ENCODE results near the gene RNASE9.

DNA sequence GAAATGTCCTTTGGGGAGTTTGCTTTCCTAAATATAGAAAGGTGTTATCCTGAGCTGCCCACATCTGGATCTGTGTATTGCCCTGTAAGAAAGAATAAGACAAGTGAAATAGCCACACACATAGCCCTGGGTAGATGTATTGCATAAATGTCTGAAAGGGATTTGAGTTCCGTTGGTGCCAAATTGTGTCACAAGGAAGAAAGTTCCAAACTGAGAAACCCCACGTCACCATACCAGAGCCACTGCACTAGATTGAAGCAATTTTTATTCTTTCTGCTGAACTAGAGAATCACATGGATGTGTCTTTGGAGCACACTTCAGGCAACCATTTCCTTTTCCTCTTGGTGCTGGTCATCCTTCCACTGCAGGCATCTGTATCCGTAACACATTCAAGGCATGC lies 5.0 kb downstream of the RNASE9 start:
- no peak for TF ChIP-seq NR2C1 (IDR thresholded peaks at IDR 0.05)
- no peak for TF ChIP-seq NR2C1 (tag; IDR thresholded peaks at IDR 0.05)
- TF ChIP-seq, protein P1, sequence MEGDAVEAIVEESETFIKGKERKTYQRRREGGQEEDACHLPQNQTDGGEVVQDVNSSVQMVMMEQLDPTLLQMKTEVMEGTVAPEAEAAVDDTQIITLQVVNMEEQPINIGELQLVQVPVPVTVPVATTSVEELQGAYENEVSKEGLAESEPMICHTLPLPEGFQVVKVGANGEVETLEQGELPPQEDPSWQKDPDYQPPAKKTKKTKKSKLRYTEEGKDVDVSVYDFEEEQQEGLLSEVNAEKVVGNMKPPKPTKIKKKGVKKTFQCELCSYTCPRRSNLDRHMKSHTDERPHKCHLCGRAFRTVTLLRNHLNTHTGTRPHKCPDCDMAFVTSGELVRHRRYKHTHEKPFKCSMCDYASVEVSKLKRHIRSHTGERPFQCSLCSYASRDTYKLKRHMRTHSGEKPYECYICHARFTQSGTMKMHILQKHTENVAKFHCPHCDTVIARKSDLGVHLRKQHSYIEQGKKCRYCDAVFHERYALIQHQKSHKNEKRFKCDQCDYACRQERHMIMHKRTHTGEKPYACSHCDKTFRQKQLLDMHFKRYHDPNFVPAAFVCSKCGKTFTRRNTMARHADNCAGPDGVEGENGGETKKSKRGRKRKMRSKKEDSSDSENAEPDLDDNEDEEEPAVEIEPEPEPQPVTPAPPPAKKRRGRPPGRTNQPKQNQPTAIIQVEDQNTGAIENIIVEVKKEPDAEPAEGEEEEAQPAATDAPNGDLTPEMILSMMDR (IDR thresholded peaks at IDR 0.05 in 2 of 3, conservative IDR thresholded peaks at IDR 0.05 in 1 of 3; ENCODE audit: insufficient read depth in 2 of 3, low read depth in 1 of 3, low read length in 3 of 3), result no peak
- TF ChIP-seq NFYB (IDR thresholded peaks at IDR 0.05; ENCODE audit: extremely low read depth, insufficient read length), result no peak
- TF ChIP-seq, protein P2, sequence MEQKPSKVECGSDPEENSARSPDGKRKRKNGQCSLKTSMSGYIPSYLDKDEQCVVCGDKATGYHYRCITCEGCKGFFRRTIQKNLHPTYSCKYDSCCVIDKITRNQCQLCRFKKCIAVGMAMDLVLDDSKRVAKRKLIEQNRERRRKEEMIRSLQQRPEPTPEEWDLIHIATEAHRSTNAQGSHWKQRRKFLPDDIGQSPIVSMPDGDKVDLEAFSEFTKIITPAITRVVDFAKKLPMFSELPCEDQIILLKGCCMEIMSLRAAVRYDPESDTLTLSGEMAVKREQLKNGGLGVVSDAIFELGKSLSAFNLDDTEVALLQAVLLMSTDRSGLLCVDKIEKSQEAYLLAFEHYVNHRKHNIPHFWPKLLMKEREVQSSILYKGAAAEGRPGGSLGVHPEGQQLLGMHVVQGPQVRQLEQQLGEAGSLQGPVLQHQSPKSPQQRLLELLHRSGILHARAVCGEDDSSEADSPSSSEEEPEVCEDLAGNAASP (IDR thresholded peaks at IDR 0.05), result no peak
- TF ChIP-seq HNRNPUL1 (IDR thresholded peaks at IDR 0.05; ENCODE audit: low read length), result no peak
- TF ChIP-seq, protein P3, sequence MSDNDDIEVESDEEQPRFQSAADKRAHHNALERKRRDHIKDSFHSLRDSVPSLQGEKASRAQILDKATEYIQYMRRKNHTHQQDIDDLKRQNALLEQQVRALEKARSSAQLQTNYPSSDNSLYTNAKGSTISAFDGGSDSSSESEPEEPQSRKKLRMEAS (CRISPR knock-in tag; IDR thresholded peaks at IDR 0.05), result no peak
- TF ChIP-seq POLR2AphosphoS5 (IDR thresholded peaks at IDR 0.05; ENCODE audit: control insufficient read depth, insufficient read depth, low read depth, low read length), result no peak
- no peak for TF ChIP-seq KLF1 (tag; IDR thresholded peaks at IDR 0.05)
- TF ChIP-seq SP1 (CRISPR knock-in tag; IDR thresholded peaks at IDR 0.05), result no peak
- TF ChIP-seq, protein P4, sequence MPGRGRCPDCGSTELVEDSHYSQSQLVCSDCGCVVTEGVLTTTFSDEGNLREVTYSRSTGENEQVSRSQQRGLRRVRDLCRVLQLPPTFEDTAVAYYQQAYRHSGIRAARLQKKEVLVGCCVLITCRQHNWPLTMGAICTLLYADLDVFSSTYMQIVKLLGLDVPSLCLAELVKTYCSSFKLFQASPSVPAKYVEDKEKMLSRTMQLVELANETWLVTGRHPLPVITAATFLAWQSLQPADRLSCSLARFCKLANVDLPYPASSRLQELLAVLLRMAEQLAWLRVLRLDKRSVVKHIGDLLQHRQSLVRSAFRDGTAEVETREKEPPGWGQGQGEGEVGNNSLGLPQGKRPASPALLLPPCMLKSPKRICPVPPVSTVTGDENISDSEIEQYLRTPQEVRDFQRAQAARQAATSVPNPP (IDR thresholded peaks at IDR 0.05; ENCODE audit: borderline replicate concordance, insufficient read depth, insufficient read length), result no peak
- no peak for TF ChIP-seq ERF (CRISPR knock-in tag; IDR thresholded peaks at IDR 0.05)
